Measurements from ENCODE around the gene SEC16B. TPM values are rescaled to one million over a fixed set of nuclear protein-coding genes. Genes with fewer than 3 reads are reported as not detected.

The SEC16B gene
- total and polyA plus RNA-seq, 2 of the 13 experiments (the other 11 are each of a cell fraction or from before 2014, with no cell fraction given), result 4.6 to 5.8 TPM

GRCh38 chr1:177897281-177897997, 72.4 kb downstream of the SEC16B start:
- TF ChIP-seq ZMYM3 (CRISPR knock-in tag; IDR thresholded peaks at IDR 0.05) (no peak), FOXK2 (IDR thresholded peaks at IDR 0.05) (no peak), PLSCR1 (CRISPR knock-in tag; IDR thresholded peaks at IDR 0.05; ENCODE audit: borderline replicate concordance) (no peak), GFI1 (CRISPR knock-in tag; IDR thresholded peaks at IDR 0.05; ENCODE audit: borderline replicate concordance) (no peak), XRCC5 (optimal IDR thresholded peaks at IDR 0.05; ENCODE audit: low read length) (no peak), TCF12 (IDR thresholded peaks at IDR 0.05) (no peak), TCF12 (CRISPR knock-in tag; IDR thresholded peaks at IDR 0.05) (no peak), ZNF10 (CRISPR knock-in tag; IDR thresholded peaks at IDR 0.05; ENCODE audit: borderline replicate concordance, low read depth) (no peak)
- TF ChIP-seq, protein P1, sequence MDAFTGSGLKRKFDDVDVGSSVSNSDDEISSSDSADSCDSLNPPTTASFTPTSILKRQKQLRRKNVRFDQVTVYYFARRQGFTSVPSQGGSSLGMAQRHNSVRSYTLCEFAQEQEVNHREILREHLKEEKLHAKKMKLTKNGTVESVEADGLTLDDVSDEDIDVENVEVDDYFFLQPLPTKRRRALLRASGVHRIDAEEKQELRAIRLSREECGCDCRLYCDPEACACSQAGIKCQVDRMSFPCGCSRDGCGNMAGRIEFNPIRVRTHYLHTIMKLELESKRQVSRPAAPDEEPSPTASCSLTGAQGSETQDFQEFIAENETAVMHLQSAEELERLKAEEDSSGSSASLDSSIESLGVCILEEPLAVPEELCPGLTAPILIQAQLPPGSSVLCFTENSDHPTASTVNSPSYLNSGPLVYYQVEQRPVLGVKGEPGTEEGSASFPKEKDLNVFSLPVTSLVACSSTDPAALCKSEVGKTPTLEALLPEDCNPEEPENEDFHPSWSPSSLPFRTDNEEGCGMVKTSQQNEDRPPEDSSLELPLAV (CRISPR knock-in tag; conservative IDR thresholded peaks at IDR 0.05; ENCODE audit: low read depth), result no peak
- TF ChIP-seq, protein P2, sequence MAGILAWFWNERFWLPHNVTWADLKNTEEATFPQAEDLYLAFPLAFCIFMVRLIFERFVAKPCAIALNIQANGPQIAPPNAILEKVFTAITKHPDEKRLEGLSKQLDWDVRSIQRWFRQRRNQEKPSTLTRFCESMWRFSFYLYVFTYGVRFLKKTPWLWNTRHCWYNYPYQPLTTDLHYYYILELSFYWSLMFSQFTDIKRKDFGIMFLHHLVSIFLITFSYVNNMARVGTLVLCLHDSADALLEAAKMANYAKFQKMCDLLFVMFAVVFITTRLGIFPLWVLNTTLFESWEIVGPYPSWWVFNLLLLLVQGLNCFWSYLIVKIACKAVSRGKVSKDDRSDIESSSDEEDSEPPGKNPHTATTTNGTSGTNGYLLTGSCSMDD (CRISPR knock-in tag; IDR thresholded peaks at IDR 0.05), result no peak
- Histone ChIP-seq H3K36me3 (replicated peaks in 1 of 2; ENCODE audit: control insufficient read depth in 1 of 2, insufficient read depth in 2 of 2, low read length in 2 of 2) (no peaks in the 10 kb centered on the region), H3K27me3 (ENCODE audit: control insufficient read depth in 1 of 2, insufficient read depth in 2 of 2, low read length in 2 of 2) (peaks cover 2 to 7% of the 10 kb centered on the region in 2 experiments; a peak in 3 of 5 replicates), H2AFZ (ENCODE audit: low read length) (no peak overlapping the region), H3K27ac (ENCODE audit: extremely low read length, insufficient read depth, low read length) (no peak overlapping the region), H3K4me2 (ENCODE audit: low read depth, low read length) (no peak overlapping the region), H3K79me2 (ENCODE audit: insufficient read depth, low read length) (no peaks in the 10 kb centered on the region), H4K20me1 (ENCODE audit: insufficient read depth, low read length) (no peaks in the 10 kb centered on the region), H3K4me3 (replicated peaks in 1 of 3; ENCODE audit: insufficient read depth in 1 of 3, low read depth in 2 of 3, low read length in 3 of 3) (no peak overlapping the region), H3K9ac (ENCODE audit: insufficient read depth, low read depth, low read length) (no peak overlapping the region), H3K4me1 (ENCODE audit: insufficient read depth, low read length) (no peaks in the 10 kb centered on the region), H3K9me3 (ENCODE audit: low read length) (peaks cover 3% of the 10 kb centered on the region; the same call in 1 of the 2 replicates)
- no TSS peak for BruUV-seq (replicated peaks)
- ChIA-PET POLR2A (no interaction called here), CTCF (ENCODE audit: low intra/inter-chr PET ratio, low total read pairs) (no interaction called here)
- intact Hi-C loops (cut with micrococcal nuclease; ENCODE audit: unreplicated experiment), result no loop called here
- no peak for FAIRE-seq
- no peak for DNase-seq (ENCODE audit: low spot score)
- WGBS (ENCODE audit: low lambda C conversion rate), result 47% methylated on average over 8 of the region's 10 CpGs
- no peak for ATAC-seq
- in situ Hi-C loops (cut with HindIII; ENCODE audit: extremely low pct_ligation_motif_present, low pct_unique_long_range_greater_than_20kb), result no loop called here

Small RNA genes lying within 50 kb of the gene (small RNA-seq; reads per million reads assigned to genes)
- 0 reads per million in 3 experiments for gene AL359075.1 (ENCODE audit: insufficient read depth in 2 of 3, insufficient read length in 3 of 3, low read depth in 2 of 3, low replicate concordance in 1 of 3)

Other genes starting within 250 kb of the SEC16B start
- 5.4 and 6.4 TPM in 2 replicates for gene RASAL2, start 124.0 kb upstream of the SEC16B start, total RNA-seq (2016; rRNA removed; fragmentation: Illumina TruSeq; extraction: Trizol)
- gene RASAL2, start 124.0 kb upstream of the SEC16B start, polyA plus RNA-seq (2011; rRNA removed), result 4.6 and 5.9 TPM in 2 replicates

All from HepG2 (cell line).